Right lobe of liver (tissue), 6 donors: ENCODE measurements around the gene FKBP10. TPM values are rescaled to one million over a fixed set of nuclear protein-coding genes. Genes with fewer than 3 reads are reported as not detected.

Source experiments
- ATAC-seq, 4 donors: fragments of 200-7000 bp; cut with Tn5 transposase; one replicate each; pipeline ENCODE4 v1.9.1; 2020; ENCODE audit warnings: mild to moderate bottlenecking in 4 of 4, moderate library complexity in 4 of 4
- DNase-seq, 3 donors: peaks; one replicate each; pipeline ENCODE4 v3.0.0-alpha.2; 2020
- H3K27ac ChIP-seq, 3 donors: fragments of 200-600 bp; one replicate each; pipeline ENCODE4 v1.8.0; 2022
- H3K27me3 ChIP-seq, 2 donors: fragments of 200-600 bp; one replicate each; pipeline ENCODE4 v1.8.0; 2022
- H3K36me3 ChIP-seq, 4 donors: fragments of 200-600 bp; sonication (generic) in 1 of 4; one replicate each; pipeline versions ENCODE4 v1.5.1 to v1.8.0; 2017 to 2022; ENCODE audit warnings: control low read depth in 1 of 4
- H3K4me1 ChIP-seq, 4 donors: fragments of 200-600 bp; sonication (generic) in 1 of 4; one replicate each; pipeline versions ENCODE4 v1.5.1 to v1.8.0; 2017 to 2022; ENCODE audit warnings: control low read depth in 1 of 4
- H3K4me3 ChIP-seq, 3 donors: fragments of 200-600 bp; one replicate each; pipeline ENCODE4 v1.8.0; 2022
- H3K9me3 ChIP-seq, 4 donors: fragments of 200-600 bp; sonication (generic) in 1 of 4; one replicate each; pipeline versions ENCODE4 v1.5.1 to v1.8.0; 2017 to 2022; ENCODE audit warnings: control low read depth in 1 of 4
- POLR2A ChIP-seq: fragments of 450-650 bp; IDR thresholded peaks from one replicate; pipeline ENCODE4 v1.6.1; 2017; ENCODE audit warnings: antibody characterized with exemption, mild to moderate bottlenecking
- WGBS: methylation state at CpG from one replicate; pipeline ENCODE4 v1.1.6; 2018; ENCODE audit warnings: low coverage, low lambda C conversion rate; ENCODE audit not compliant: insufficient coverage; ENCODE audit errors: missing lambda C conversion rate; 5-methylcytosine and 5-hydroxymethylcytosine counted together
- intact Hi-C, 2 donors: fragments of 100-400 bp; cut with DNase I; formaldehyde crosslinking; loops; one replicate each; pipeline versions ENCODE4 v1.11.2 to v1.14.1; 2022
- total RNA-seq, 6 experiments: library from RNA; depleted of rRNA in 2 of 6; stranded (reverse); fragments of >200 nt in 2 of 6; fragmentation: NEBNext Ultra II Directional in 3 of 6; extraction: Animal tissue kit (Norgen Biotek cat#: 25700) in 3 of 6; gene quantifications; one replicate each; pipeline versions ENCODE4 v1.1.0 to v1.2.4, GENCODE V29; 2016 to 2023
- TF ChIP-seq, protein P1 (sequence below), 4 donors: fragments of 200-600 bp in 3 of 4; fragments of 450-650 bp in 1 of 4; IDR thresholded peaks; one replicate each; pipeline versions ENCODE4 v1.5.1 to v1.8.0; 2016 to 2022; ENCODE audit warnings: antibody characterized with exemption in 4 of 4, mild to moderate bottlenecking in 2 of 4
- donor health status: DM: no; HTN: yes; CAD: no.
- donor health status: DM: no; HTN: no; CAD: no.
- donor health status: DM: no; HTN: no; CAD: no.
- donor health status: DM: no; HTN: yes; CAD: no.
- donor health status: DM: no; HTN: yes; CAD: no.

The FKBP10 gene
- total RNA-seq, 6 experiments from 2014 or later = 2.4 to 5.1 (median 4.0) TPM

DNA sequence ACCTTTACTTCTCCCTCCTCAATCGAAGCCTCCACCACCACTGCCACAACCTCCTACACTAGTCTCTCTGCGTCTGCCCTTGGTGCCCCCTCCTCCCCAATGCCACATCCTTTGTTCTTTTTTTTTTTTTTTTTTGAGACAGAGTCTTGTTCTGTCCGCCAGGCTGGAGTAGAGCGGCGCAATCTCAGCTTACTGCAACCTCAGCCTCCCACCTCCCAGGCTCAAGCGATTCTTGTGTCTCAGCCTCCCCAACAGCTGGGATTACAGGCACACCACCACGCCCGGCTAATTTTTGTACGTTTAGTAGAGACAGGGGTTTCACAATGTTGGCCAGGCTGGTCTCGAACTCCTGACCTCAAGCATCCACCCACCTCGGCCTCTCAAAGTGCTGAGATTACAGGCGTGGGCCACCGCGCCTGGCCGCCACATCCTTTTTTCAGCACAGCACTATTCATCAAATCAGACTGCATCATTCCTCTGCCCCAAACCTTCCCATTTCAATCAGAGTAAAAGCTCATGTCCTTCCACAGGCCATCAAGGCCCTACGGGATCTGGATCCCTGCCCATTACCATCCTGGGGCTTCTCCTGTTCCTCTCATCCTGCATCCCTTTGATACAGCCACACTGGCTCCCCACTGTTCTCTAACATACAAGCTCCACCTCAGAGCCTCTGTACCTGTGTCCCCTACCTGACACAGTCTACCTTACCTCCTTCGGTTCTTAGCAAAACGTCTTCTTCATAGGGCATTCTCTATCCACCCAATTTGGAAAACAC is 50.5 kb downstream of the FKBP10 start:
- intact Hi-C loops = no loop called here
- WGBS = 57% methylated on average over 13 of the region's 18 CpGs
- TF ChIP-seq, protein P1, sequence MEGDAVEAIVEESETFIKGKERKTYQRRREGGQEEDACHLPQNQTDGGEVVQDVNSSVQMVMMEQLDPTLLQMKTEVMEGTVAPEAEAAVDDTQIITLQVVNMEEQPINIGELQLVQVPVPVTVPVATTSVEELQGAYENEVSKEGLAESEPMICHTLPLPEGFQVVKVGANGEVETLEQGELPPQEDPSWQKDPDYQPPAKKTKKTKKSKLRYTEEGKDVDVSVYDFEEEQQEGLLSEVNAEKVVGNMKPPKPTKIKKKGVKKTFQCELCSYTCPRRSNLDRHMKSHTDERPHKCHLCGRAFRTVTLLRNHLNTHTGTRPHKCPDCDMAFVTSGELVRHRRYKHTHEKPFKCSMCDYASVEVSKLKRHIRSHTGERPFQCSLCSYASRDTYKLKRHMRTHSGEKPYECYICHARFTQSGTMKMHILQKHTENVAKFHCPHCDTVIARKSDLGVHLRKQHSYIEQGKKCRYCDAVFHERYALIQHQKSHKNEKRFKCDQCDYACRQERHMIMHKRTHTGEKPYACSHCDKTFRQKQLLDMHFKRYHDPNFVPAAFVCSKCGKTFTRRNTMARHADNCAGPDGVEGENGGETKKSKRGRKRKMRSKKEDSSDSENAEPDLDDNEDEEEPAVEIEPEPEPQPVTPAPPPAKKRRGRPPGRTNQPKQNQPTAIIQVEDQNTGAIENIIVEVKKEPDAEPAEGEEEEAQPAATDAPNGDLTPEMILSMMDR (IDR thresholded peaks at IDR 0.05) = no peak
- H3K9me3 ChIP-seq = no peaks in the 10 kb centered on the region
- H3K27ac ChIP-seq = no peak overlapping the region
- H3K36me3 ChIP-seq = peaks cover 0 to 7% (median 0%) of the 10 kb centered on the region in 4 donors
- peaks cover 0 to 27% (median 5%) of the 10 kb centered on the region in 4 donors for H3K4me1 ChIP-seq
- H3K4me3 ChIP-seq = peak overlapping the region in 2 of 3 donors; percentile 74 to 100
- no peaks in the 10 kb centered on the region for H3K27me3 ChIP-seq
- no peak for DNase-seq
- ATAC-seq = no peak

DNA sequence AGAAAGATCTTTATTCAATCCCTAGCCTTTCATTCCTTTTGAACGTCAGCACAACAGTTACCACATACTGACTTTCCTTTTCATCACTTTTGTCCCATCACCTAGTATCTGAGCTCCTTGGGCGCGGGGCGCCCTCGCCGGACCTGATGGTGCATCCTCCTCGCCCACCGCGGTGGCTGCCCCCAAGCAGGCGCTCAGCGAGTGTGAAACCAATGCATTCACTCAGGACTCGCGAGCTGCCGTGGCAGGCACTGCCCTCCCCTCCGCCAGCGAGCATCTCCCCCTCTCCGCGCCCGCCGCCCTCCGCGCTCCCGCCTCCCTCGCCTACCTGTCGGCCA is 51.7 kb downstream of the FKBP10 start:
- peaks cover 0 to 34% (median 10%) of the 10 kb centered on the region in 4 donors for H3K4me1 ChIP-seq
- 0% methylated on average over 12 of the region's 25 CpGs for WGBS

DNA sequence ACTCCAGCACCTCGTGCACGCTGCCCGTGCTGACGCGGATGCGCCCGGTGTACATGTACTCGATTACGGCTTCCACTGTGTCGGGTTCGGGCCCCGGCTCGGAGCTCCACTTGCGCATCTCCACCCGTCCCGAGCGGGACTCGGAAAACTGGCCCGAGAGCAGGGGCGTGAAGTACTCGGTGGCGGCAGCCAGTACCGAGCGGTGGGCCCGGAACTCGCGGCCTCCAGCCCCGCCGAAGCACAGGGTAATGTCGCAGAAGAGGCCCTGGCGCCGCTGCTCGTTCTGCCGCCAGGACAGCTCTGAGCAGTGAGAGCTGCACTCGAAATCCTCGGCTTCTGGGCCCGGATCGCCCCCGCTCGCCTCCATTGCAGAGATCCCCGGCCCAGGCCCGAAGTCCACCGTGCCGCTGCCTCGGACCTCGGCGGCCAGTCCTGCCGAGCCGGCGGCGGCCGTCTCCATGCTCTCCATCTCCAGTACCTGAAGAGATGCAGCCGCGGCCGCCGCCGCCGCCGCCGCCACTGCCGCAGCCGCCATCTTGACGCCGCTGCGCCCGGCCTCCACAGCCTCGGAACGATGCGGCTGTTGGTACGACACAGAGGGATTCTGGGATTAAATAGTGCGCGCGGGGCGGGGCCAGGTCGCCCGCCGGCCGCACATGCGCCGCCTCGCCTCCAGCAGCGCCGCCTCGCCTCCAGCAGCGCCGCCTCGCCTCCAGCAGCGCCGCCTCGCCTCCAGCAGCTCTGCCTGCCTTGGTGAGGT is 52.2 kb downstream of the FKBP10 start, which contains the start of gene KLHL11:
KLHL11 (minus strand) TSS at position 588 of the 760 bp plus-strand sequence; CDS start at position 535, 53 bp downstream.
- intact Hi-C loops = no loop called here
- 0% methylated on average over 29 of the region's 90 CpGs for WGBS
- TF ChIP-seq POLR2A = peak; percentile 91
- TF ChIP-seq, protein P1 (IDR thresholded peaks at IDR 0.05) = peak in 1 of 4 donors; percentile 31

More for the DNA sequence above, 51.7 kb downstream of the FKBP10 start:
- no peaks in the 10 kb centered on the region for H3K9me3 ChIP-seq
- H3K27me3 ChIP-seq = no peaks in the 10 kb centered on the region
- peak overlapping the region; percentile 59 to 84 (median 75) for H3K27ac ChIP-seq
- TF ChIP-seq, protein P1 (IDR thresholded peaks at IDR 0.05) = no peak
- no peak for TF ChIP-seq POLR2A
- no peak for DNase-seq
- peak overlapping the region; percentile 74 to 100 (median 93) for H3K4me3 ChIP-seq
- ATAC-seq = peak; percentile 36 to 48 (median 47)
- H3K36me3 ChIP-seq = peaks cover 0 to 7% (median 0%) of the 10 kb centered on the region in 4 donors
- intact Hi-C loops = no loop called here

DNA sequence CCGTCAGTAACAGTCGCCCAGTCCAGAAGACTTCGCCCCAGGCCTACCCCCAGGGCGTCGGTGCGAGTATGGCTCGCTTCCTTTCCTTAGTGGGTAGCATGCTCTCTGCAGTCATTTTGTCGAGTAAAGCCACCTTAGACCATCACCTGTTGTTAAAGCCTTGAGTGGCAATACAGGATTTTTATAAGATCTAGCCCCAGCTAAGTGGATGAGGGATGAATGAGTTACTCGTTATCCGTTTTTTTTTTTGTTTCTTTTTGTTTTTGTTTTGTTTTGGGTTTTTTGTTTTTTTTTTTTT is 52.7 kb downstream of the FKBP10 start:
- Histone ChIP-seq H3K36me3 (peaks cover 0 to 7% (median 0%) of the 10 kb centered on the region in 4 donors), H3K9me3 (no peaks in the 10 kb centered on the region), H3K27ac (peak overlapping the region in 1 of 3 donors; percentile 84), H3K4me1 (peaks cover 0 to 44% (median 15%) of the 10 kb centered on the region in 4 donors), H3K4me3 (peak overlapping the region in 2 of 3 donors; percentile 74 to 100), H3K27me3 (no peaks in the 10 kb centered on the region)
- WGBS = under 1% methylated on average over 5 of the region's 10 CpGs
- TF ChIP-seq, protein P1 (IDR thresholded peaks at IDR 0.05) = no peak
- TF ChIP-seq POLR2A = no peak
- intact Hi-C loops = no loop called here
- DNase-seq = no peak
- no peak for ATAC-seq

More for the DNA sequence above, 52.2 kb downstream of the FKBP10 start, which contains the start of gene KLHL11:
- H3K27ac ChIP-seq = peak within 1 kb of the TSS; percentile 59 to 84 (median 75)
- ATAC-seq (peak; percentile 88 to 93 (median 91)), DNase-seq (peak; percentile 90 to 92 (median 91))
- peak within 1 kb of the TSS; percentile 74 to 100 (median 93) for H3K4me3 ChIP-seq
- peaks cover 0 to 39% (median 13%) of the 10 kb centered on the region in 4 donors for H3K4me1 ChIP-seq
- no peaks in the 10 kb centered on the region for H3K27me3 ChIP-seq
- no peaks in the 10 kb centered on the region for H3K9me3 ChIP-seq
- H3K36me3 ChIP-seq = peaks cover 0 to 7% (median 0%) of the 10 kb centered on the region in 4 donors
